OCI-LY3 (cell line): ENCODE results near the gene NEURL1.
"Not testable (repeated sequence)": the region's sequence is repeated elsewhere in the genome, so short reads cannot be mapped to it uniquely, and the experiment has no call there.

ENCODE experiments used
- H2AFZ ChIP-seq: fragments of 200-600, 300-600 bp; shearing (Covaris generic); 2 replicates; pipeline ENCODE4 v1.6.0; 2014; ENCODE audit warnings: antibody characterized with exemption, low read depth, low read length
- H3K27ac ChIP-seq: fragments of 200-600, 300-600 bp; sonication (generic); 2 replicates; pipeline ENCODE4 v1.5.1; 2014; ENCODE audit warnings: mild to moderate bottlenecking, low read length, moderate library complexity, mixed read lengths
- H3K27me3 ChIP-seq: fragments of 200-600, 300-600 bp; sonication (generic); 2 replicates; pipeline ENCODE4 v1.6.1; 2014; ENCODE audit warnings: low read depth, low read length, mixed read lengths
- H3K36me3 ChIP-seq: fragments of 200-600, 300-600 bp; sonication (generic); replicated peaks from 2 replicates; pipeline ENCODE3; 2014; ENCODE audit warnings: low read depth, low read length, mixed read lengths
- H3K4me1 ChIP-seq: fragments of 300-600, 200-600 bp; sonication (generic); 2 replicates; pipeline ENCODE4 v1.6.1; 2014; ENCODE audit warnings: low read length, mixed read lengths
- H3K4me2 ChIP-seq: fragments of 200-600, 300-600 bp; sonication (generic); 2 replicates; pipeline ENCODE4 v1.6.1; 2014; ENCODE audit warnings: low read length, mixed read lengths
- H3K4me3 ChIP-seq: fragments of 300-600, 200-600 bp; sonication (generic); 2 replicates; pipeline ENCODE4 v1.5.1; 2014; ENCODE audit warnings: antibody characterized with exemption, mild to moderate bottlenecking, low read length, moderate library complexity
- H3K79me2 ChIP-seq: fragments of 300-600, 200-600 bp; shearing (Covaris generic); 2 replicates; pipeline ENCODE4 v1.6.1; 2014; ENCODE audit warnings: mild to moderate bottlenecking, low read length, mixed read lengths
- H3K9ac ChIP-seq: fragments of 300-600, 200-600 bp; shearing (Covaris generic); 2 replicates; pipeline ENCODE4 v1.6.0; 2014; ENCODE audit warnings: mild to moderate bottlenecking, low read length, moderate library complexity
- H3K9me3 ChIP-seq: fragments of 200-600, 300-600 bp; shearing (Covaris generic); 2 replicates; pipeline ENCODE4 v1.6.1; 2014; ENCODE audit warnings: low read length, mixed read lengths; ENCODE audit not compliant: insufficient read depth
- H4K20me1 ChIP-seq: fragments of 200-600, 300-600 bp; sonication (generic); 2 replicates; pipeline ENCODE4 v1.6.1; 2016; ENCODE audit warnings: low read length, mixed read lengths; ENCODE audit not compliant: insufficient read depth
- EZH2phosphoT487 ChIP-seq: fragments of 200-600 bp; shearing (Covaris generic); IDR thresholded peaks from 2 replicates; pipeline ENCODE4 v1.6.1; 2018; ENCODE audit warnings: antibody characterized with exemption, mixed run types, low read depth
- TF ChIP-seq, protein P1 (sequence below): fragments of 200-600, 300-600 bp; sonication (generic); IDR thresholded peaks from 2 replicates; pipeline ENCODE4 v1.5.1; 2014; ENCODE audit warnings: antibody characterized with exemption, low read length, low read depth

Gene NEURL1

GRCh38 chr10:103525901-103526300 lies 32.4 kb downstream of the NEURL1 start:
- H2AFZ ChIP-seq: no peak overlapping the region
- H3K9me3 ChIP-seq: no peaks in the 10 kb centered on the region
- H3K36me3 ChIP-seq: no peaks in the 10 kb centered on the region
- H3K27ac ChIP-seq: no peak overlapping the region
- TF ChIP-seq, protein P1, sequence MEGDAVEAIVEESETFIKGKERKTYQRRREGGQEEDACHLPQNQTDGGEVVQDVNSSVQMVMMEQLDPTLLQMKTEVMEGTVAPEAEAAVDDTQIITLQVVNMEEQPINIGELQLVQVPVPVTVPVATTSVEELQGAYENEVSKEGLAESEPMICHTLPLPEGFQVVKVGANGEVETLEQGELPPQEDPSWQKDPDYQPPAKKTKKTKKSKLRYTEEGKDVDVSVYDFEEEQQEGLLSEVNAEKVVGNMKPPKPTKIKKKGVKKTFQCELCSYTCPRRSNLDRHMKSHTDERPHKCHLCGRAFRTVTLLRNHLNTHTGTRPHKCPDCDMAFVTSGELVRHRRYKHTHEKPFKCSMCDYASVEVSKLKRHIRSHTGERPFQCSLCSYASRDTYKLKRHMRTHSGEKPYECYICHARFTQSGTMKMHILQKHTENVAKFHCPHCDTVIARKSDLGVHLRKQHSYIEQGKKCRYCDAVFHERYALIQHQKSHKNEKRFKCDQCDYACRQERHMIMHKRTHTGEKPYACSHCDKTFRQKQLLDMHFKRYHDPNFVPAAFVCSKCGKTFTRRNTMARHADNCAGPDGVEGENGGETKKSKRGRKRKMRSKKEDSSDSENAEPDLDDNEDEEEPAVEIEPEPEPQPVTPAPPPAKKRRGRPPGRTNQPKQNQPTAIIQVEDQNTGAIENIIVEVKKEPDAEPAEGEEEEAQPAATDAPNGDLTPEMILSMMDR: no peak
- TF ChIP-seq EZH2phosphoT487: no peak
- H3K79me2 ChIP-seq: no peaks in the 10 kb centered on the region
- no peak overlapping the region for H3K4me3 ChIP-seq
- H3K27me3 ChIP-seq: 0 out of 2 replicates have a peak, but pooled peaks cover 4% of the 10 kb centered on the region
- no peak overlapping the region for H3K4me2 ChIP-seq
- H3K4me1 ChIP-seq: peaks cover 7% of the 10 kb centered on the region; the same call in 1 of the 2 replicates
- no peak overlapping the region for H3K9ac ChIP-seq
- H4K20me1 ChIP-seq: no peaks in the 10 kb centered on the region

GRCh38 chr10:103527476-103527875 lies 34.0 kb downstream of the NEURL1 start:
- H3K79me2 ChIP-seq, H2AFZ ChIP-seq, H3K4me2 ChIP-seq, H3K9me3 ChIP-seq, H3K27me3 ChIP-seq, H3K27ac ChIP-seq, H3K36me3 ChIP-seq, H4K20me1 ChIP-seq, H3K4me3 ChIP-seq, H3K9ac ChIP-seq, H3K4me1 ChIP-seq: not testable (repeated sequence)

GRCh38 chr10:103528549-103528948 lies 35.0 kb downstream of the NEURL1 start:
- Histone ChIP-seq H3K9ac (no peak overlapping the region), H3K4me1 (peaks cover 5% of the 10 kb centered on the region; the same call in 1 of the 2 replicates), H3K36me3 (no peaks in the 10 kb centered on the region), H4K20me1 (no peaks in the 10 kb centered on the region), H3K4me3 (no peak overlapping the region), H3K4me2 (no peak overlapping the region), H3K79me2 (no peaks in the 10 kb centered on the region), H2AFZ (no peak overlapping the region), H3K27me3 (0 out of 2 replicates have a peak, but pooled peaks cover 4% of the 10 kb centered on the region), H3K9me3 (no peaks in the 10 kb centered on the region), H3K27ac (no peak overlapping the region)
- TF ChIP-seq EZH2phosphoT487: no peak

GRCh38 chr10:103529539-103529938 lies 36.0 kb downstream of the NEURL1 start:
- Histone ChIP-seq H2AFZ (no peak overlapping the region), H3K27me3 (no peaks in the 10 kb centered on the region), H3K79me2 (no peaks in the 10 kb centered on the region), H3K27ac (no peak overlapping the region), H3K9me3 (no peaks in the 10 kb centered on the region), H3K4me2 (no peak overlapping the region), H3K4me3 (no peak overlapping the region), H3K9ac (no peak overlapping the region), H4K20me1 (no peaks in the 10 kb centered on the region), H3K4me1 (no peaks in the 10 kb centered on the region), H3K36me3 (no peaks in the 10 kb centered on the region)
- TF ChIP-seq EZH2phosphoT487: no peak
- TF ChIP-seq, protein P1: no peak

- no peak for TF ChIP-seq EZH2phosphoT487
- TF ChIP-seq, protein P1: no peak
- Histone ChIP-seq H3K4me3 (no peak overlapping the region), H3K36me3 (no peaks in the 10 kb centered on the region), H3K27me3 (no peaks in the 10 kb centered on the region), H2AFZ (no peak overlapping the region), H3K9ac (no peak overlapping the region), H3K27ac (no peak overlapping the region), H4K20me1 (no peaks in the 10 kb centered on the region), H3K4me1 (no peaks in the 10 kb centered on the region), H3K9me3 (no peaks in the 10 kb centered on the region), H3K79me2 (no peaks in the 10 kb centered on the region), H3K4me2 (no peak overlapping the region)
Observed at GRCh38 chr10:103533827-103534226, 40.3 kb downstream of the NEURL1 start.
